GM21576 (cell line): ENCODE data around the gene JARID2.

Experiments
- ATAC-seq: cut with Tn5 transposase; IDR thresholded peaks from one replicate; pipeline ENCODE4 v1.9.1; 2021; ENCODE audit warnings: mild to moderate bottlenecking, moderate library complexity; ENCODE audit not compliant: unreplicated experiment

The JARID2 gene

DNA sequence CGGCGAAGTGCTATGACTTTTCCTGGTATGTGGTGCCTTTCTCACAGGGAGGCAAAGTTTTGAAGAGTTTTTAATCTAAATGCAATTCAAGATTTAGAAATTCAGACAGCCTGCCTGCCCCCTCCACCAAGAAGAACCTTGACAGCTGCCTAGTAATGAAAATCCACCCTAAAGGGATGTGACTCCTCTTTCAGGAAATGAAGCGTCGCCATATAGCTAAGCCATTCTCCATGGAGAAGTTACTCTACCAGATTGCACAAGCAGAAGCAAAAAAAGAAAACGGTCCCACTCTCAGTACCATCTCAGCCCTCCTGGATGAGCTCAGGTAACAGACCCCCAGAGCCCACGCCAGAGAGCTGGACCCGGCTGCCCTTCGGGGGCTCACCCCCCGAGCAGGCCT, 266.9 kb downstream of the JARID2 start:
- ATAC-seq, result no peak

DNA sequence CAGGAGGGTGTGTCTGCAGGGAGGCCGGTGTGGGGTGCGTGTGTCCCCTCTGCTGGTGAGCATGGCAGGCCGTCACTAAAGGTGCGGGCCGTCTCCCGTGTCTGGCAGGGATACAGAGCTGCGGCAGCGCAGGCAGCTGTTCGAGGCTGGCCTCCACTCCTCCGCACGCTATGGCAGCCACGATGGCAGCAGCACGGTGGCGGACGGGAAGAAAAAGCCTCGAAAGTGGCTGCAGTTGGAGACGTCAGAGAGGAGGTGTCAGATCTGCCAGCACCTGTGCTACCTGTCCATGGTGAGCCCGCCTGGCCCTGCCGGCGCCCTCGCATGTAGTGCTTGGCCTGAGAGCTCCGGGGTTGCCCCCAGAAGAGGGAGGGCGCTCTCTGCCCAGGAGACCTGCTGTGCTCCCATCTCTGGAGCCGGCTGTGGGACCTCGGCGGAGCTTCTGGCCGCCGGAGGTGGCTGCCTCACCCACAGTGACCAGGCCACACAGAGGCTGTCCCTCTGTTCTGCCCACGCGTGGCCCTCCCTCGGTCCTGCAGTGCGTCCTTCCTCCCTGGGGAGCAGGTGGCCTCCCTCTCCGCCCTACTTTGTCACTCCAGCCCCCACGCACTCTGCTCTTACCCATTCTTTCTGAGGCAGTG, 267.4 kb downstream of the JARID2 start:
- ATAC-seq, result no peak

DNA sequence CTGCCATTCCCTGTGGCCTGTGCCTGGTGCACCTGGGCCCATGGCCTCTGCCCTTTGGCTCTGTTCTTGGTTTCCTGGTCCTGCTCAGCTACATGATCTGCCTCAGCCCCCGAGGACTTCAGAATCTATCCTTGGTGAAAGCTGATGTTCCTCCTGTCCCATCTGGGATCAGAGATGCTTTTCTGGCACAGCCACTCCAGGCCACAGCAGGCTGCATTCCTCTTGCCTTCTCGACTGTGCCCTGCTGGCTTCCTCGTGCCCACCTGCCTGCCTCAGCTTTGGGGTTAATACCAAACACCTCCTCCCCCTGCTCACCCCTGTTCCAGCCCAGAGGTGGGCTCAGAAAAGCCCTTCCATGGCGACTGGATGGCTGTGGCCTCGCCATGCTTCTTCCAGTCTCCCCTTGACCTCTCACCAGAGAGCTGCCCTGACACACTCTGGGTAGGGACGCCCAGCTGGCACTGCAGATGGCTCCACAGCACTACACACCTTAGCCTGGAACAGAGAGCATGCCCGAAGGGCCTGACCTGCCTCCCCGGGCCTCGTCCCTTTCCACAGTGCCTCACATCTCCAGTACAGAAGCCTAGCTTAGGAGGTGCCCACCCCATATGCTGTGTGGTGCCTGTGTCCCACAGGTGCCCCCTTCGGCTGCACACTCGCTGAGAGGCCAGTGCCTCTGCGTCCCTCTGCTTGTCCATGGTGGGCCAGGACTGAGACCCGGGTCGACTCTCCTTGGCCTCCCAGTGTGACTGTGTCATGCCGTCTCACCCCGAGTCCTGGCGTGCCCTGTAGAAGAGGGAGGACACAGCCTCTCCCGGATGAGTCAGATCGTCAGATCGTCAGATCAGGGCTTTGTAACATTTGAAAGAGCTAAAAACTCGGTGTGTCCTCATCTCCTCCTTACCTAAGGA, 268.2 kb downstream of the JARID2 start:
- ATAC-seq, result no peak

DNA sequence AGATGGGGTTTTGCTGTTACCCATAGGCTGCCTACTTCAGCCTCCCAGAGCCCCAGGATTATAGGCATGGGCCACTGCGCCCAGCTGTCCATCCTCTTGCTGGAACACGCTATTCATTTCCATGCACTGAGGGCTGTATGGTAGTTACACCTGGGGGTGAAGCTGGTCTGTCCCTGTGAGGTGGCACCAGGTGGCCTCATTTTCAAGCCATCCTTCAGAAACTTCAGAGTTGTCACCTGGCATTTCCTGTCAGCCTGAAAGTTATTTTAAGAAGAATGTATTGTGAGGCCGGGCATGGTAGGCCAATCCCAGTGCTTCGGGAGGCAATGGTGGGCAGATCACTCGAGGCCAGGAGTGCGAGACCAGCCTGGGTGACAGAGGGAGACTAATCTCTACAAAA, 269.4 kb downstream of the JARID2 start:
- ATAC-seq, result no peak

DNA sequence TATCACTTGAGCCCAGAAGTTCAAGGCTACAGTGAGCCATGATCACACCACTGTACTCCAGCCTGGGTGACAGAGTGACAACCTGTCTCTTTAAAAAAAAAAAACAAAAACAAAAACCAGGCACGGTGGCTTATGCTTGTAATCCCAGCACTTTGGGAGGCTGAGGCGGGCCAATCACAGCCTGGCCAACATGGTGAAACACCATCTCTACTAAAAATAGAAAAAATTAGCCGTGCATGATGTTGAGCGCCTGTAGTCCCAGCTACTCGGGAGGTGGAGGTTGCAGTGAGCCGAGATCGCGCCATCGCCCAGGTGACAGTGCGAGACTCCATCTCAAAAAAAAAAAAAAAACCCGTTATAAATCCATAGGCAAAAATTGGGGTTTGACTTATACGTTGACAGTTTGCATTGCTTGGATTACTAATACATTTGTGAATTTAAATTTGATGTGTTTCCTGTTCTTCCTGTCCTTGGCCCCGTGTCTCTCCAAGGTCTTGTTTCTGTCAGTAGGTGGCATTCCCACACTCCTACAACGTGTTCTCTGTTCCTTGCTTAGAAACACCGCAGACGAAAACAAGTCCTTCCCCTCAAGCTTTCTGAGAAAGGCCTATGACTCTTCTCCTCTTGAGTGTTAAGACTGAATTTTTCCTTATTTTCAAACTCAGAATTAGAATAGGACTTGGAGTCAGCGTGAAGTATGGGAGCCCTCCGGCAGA, 269.9 kb downstream of the JARID2 start:
- ATAC-seq, result no peak

- no peak for ATAC-seq
These were observed 270.5 kb downstream of the JARID2 start for GRCh38 chr6:15516378-15516777.

- no peak for ATAC-seq
These were observed 271.2 kb downstream of the JARID2 start for GRCh38 chr6:15516923-15517560.

DNA sequence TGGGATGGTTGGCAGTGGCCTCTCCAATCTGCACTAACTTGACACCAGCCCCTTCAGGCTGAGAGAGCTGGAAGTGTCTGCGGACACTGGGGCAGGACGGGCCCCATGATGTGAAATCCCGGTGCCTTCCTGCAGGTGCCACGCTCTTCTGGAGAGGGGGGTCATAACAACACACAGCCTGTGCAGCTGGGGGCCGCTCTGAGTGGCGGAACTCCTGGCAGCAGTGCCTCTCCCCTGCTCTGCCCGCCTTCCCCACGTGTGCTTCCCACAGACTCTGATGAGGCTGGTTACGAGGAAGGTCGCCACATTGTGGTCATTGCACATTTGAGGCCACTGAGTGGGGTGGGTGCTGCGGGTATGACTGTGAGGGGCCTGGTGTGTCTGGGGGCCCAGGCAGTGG, 271.7 kb downstream of the JARID2 start:
- no peak for ATAC-seq

DNA sequence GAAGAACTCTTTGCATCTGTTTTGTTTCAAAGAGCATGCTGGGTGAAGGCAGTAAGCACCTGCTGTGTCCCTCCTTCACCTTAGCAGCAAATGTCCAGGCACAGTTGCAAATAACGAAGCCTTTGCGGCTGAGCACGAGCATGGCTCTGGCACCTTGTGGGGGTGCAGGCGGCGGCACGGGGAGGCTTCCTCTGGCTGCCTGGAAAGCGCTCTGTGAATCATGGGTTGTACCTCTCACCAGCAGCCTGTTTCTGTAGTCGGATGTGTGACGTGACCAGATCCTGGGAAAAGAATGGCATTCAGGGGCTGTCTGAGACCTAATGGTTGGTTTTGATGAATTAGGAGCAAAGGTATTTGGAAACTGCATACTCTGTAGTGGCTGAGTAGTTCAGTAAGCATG, 272.2 kb downstream of the JARID2 start:
- ATAC-seq, result no peak

DNA sequence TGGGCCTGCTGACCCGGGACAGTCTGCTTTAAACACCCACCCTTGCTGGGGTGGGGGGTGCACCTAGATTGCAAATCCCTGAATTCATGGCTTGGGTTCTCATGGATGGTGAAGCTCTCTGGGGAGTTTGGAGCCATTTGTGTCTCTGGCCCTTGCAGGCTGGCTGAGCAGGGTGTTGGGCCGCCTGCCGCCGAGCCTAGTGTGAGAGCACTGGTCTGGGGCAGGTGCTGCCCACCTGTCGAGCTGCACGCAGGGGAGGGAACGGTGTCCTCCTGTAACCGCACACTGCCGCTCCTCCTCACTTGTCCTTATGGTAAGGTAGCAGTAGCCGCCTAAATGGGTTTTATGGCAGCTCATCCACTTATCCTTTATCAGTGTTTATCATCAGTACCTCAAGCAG, 273.0 kb downstream of the JARID2 start:
- ATAC-seq, result no peak

DNA sequence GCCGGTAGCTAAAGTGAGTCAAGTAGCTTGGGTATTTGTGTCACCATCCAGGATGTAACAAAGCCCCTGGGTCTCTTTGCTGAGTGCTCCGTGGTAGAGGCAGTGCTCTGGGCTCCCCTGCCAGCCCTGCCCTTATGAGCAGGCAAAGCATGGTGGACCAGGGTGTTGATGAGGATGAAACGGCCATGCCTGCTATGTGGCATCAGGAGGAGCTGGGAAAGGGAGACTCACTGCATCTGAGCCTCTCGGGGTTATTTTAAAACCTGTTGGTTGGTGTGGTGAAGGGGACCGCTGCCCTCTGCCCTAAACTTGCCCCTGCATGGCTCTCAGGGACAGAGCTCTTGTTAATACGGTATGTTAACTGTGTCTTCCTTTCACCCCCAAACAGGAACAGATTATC, 273.8 kb downstream of the JARID2 start:
- ATAC-seq, result no peak

DNA sequence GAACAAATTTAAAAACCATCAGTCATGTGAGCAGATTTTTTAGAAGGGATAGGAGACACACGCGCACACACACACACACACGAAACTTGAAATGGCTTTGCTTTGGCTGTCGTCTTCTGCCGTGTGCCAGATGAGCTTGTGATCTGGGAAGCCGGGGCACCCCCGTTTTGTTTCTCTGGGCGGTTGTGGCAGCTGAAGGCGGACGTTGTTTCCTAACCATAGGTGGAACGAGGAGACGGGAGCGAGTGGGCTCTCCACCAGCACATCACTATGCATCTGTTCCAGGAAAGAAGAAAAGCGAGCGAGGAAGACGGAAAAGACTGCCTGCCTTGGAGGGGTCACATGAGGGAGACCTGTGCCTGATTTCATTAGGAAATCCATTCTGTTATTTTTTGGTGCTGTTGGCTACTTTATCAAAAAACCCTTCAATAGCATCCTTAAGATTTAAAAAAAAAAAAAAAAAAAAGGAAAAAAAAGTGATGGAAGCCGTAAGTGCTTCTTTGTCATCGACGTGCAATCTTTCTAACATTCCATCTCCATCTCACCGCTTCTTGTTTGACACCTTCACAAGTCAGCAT, 274.8 kb downstream of the JARID2 start:
- ATAC-seq, result no peak

- ATAC-seq, result no peak
These were observed 275.7 kb downstream of the JARID2 start for GRCh38 chr6:15521582-15521981.

- no peak for ATAC-seq
These were observed 276.2 kb downstream of the JARID2 start for GRCh38 chr6:15522026-15522425.

- no peak for ATAC-seq
These were observed 276.6 kb downstream of the JARID2 start for GRCh38 chr6:15522427-15522826.

GRCh38 chr6:15522856-15523529, 277.1 kb downstream of the JARID2 start:
- ATAC-seq, result no peak

- ATAC-seq, result no peak
These were observed 278.1 kb downstream of the JARID2 start for GRCh38 chr6:15523679-15524630.

DNA sequence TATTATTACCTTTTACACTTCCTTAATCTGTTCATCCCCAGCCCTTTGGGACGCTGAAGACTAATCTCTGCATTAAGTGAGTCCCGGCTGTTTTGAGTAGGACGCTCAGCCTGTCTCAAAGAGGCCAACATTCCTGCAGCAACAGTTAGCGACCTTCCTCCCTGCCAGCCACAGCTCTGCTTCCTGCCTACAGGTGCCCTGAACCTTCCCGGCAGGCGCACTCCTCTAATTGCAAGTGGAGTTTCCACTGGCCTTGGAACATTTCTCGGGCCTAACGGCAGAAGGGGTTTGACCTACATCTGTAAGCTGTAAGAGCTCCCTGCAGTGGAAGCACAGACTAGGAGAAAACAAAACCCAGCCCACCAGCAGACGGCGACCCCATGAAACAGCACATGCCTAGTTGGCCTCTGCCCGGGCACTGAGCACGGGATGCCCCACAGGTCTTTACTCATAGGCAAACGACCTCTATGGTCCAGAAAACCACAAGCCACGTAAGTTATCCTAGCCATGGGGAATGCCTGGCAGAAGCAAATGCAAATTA, 279.1 kb downstream of the JARID2 start:
- ATAC-seq, result no peak

DNA sequence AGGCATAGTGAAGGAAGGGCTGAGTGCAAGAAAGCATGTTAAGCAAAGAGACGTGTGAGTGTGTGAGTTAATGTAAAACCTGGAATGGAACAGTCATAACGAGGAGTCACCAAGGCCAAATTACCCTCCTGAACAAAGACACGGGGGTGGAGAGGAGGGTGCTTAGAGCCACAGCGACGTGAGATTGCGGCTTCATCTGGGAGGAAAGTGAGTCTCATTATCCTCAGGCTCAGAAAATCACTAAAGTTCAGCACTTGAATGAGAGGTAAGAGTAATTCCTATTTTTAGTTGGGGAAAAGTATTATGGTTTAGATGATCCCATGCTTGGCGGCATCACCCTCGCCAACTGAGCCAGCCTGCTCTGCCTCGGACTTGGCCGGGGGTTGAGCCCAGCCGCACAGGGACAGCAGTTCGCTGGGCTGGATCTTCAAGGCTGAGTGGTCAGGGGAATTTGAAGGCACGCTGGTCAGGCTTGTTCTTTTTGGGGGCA, 280.4 kb downstream of the JARID2 start:
- no peak for ATAC-seq
